Heart left ventricle (tissue), 13 donors: ENCODE measurements around the gene RPS5.

Source experiments
- POLR2A ChIP-seq, 2 donors: fragments of 450-650 bp; IDR thresholded peaks; one replicate each; pipeline ENCODE4 v1.6.1; 2017; ENCODE audit warnings: antibody characterized with exemption in 2 of 2, mild to moderate bottlenecking in 2 of 2, moderate library complexity in 2 of 2
- TF ChIP-seq, protein P1 (sequence below), 12 donors: fragments of 200-600 bp; sonication (generic) in 4 of 12; IDR thresholded peaks; one replicate each; pipeline versions ENCODE4 v1.5.0 to v1.8.0; 2018 to 2022; ENCODE audit warnings: antibody characterized with exemption in 12 of 12, mild to moderate bottlenecking in 5 of 12
- donor health status: ischemic (EF 13 %, LVEDD 7.1; RV severe dilation, severe dysfunction).
- donor health status: DM: no; HTN: yes; CAD: no.
- donor health status: DM: no; HTN: no; CAD: no.
- donor health status: ischemic (EF 25% LVEDD 6.9; RV normal size, moderate dysfunction).
- donor health status: ischemic (EF 25% LVEDD 5.7; RV mildly dilated, moderate dysfunction).
- donor health status: ischemic (EF 35%, LVEDD 5.7; RV mildly dilated, moderate dysfunction).
- donor health status: nonischemic (EF 11% LVEDD 7.7; RV severe dilation, severe dysfunction).
- donor health status: DM: yes; HTN: yes; CAD: no.
- donor health status: PGD.
- donor health status: ischemic (EF 29% LVEDD 5.4; RV normal size, mild dysfunction).
- donor health status: nonischemic (EF 23%, LVEDD 6.1; RV moderate dilation, normal function).

DNA sequence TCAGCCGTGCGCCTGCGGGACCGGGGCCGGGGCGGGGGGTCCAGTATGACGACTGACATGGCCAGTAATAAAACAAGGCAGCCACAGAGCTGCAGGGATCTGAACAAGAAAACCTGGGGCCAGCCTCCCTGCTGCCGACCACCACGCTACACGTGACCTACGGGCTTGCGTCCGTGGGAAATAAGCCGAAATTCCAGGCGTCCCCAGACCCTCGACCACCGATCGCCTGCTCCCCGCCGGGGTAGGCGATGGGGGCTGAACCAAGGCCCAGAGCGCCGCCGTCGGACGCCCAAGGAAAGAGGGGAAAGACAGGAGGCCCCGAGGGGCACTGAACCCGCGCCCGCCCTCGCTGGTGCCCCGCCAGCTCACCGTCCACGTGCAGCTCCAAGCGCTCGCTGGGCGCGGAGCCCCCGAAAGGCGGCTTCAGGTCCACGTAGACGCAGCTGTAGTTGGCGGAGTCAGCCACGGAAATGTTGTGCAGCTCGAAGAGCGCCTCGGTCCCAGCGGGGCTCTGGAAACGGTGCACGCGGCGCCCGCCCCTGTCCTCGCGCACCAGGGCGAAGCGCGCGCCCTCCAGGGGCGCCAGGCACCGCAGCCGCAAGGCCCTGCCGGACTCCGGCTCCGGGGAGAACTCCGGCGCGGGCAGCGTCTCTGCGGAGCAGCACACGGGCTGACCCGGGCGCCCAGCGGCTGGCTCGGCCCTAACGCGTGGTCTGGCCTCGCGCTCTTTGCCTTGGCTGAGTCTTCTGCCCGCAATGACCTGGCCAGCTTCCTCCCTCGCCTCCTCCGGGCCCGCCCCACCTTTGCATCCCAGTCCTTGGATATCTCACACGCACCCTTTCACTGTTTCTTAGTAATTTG, 36.8 kb upstream of the RPS5 start:
- TF ChIP-seq, protein P1, sequence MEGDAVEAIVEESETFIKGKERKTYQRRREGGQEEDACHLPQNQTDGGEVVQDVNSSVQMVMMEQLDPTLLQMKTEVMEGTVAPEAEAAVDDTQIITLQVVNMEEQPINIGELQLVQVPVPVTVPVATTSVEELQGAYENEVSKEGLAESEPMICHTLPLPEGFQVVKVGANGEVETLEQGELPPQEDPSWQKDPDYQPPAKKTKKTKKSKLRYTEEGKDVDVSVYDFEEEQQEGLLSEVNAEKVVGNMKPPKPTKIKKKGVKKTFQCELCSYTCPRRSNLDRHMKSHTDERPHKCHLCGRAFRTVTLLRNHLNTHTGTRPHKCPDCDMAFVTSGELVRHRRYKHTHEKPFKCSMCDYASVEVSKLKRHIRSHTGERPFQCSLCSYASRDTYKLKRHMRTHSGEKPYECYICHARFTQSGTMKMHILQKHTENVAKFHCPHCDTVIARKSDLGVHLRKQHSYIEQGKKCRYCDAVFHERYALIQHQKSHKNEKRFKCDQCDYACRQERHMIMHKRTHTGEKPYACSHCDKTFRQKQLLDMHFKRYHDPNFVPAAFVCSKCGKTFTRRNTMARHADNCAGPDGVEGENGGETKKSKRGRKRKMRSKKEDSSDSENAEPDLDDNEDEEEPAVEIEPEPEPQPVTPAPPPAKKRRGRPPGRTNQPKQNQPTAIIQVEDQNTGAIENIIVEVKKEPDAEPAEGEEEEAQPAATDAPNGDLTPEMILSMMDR (IDR thresholded peaks at IDR 0.05): peak in 3 of 12 donors; percentile 13 to 34 (median 16)
- TF ChIP-seq POLR2A (IDR thresholded peaks at IDR 0.05): no peak
